Coronary artery (tissue), 2 donors: ENCODE data around the gene ALKBH7.

Experiments used
- DNase-seq: peaks from one replicate; pipeline ENCODE4 v3.0.0-alpha.2; 2017; ENCODE audit warnings: low spot score
- H3K27ac ChIP-seq, 2 donors: fragments of 200-600 bp; sonication (generic); one replicate each; pipeline ENCODE4 v1.5.1; 2016 to 2019
- H3K4me3 ChIP-seq: fragments of 200-600 bp; sonication (generic); 2 replicates; pipeline ENCODE4 v1.5.1; 2016; ENCODE audit warnings: mild to moderate bottlenecking, moderate library complexity
- CTCF ChIP-seq: fragments of 200-600 bp; sonication (generic); IDR thresholded peaks from one replicate; pipeline ENCODE4 v1.5.1; 2019; ENCODE audit warnings: antibody characterized with exemption

The ALKBH7 gene

GRCh38 chr19:6378041-6378440 is 5.4 kb downstream of the ALKBH7 start:
- Histone ChIP-seq H3K4me3 (no peak overlapping the region), H3K27ac (peak overlapping the region in 1 of 2 donors; percentile 53)
- no peak for TF ChIP-seq CTCF
- DNase-seq, result no peak

- TF ChIP-seq CTCF, result no peak
- Histone ChIP-seq H3K4me3 (no peak overlapping the region), H3K27ac (peak overlapping the region in 1 of 2 donors; percentile 53)
- DNase-seq, result no peak
Measured at GRCh38 chr19:6378486-6378885, 5.9 kb downstream of the ALKBH7 start.

GRCh38 chr19:6379744-6380143 is 7.2 kb downstream of the ALKBH7 start:
- TF ChIP-seq CTCF, result no peak
- DNase-seq, result no peak
- Histone ChIP-seq H3K27ac (no peak overlapping the region), H3K4me3 (no peak overlapping the region)

GRCh38 chr19:6381030-6381750 is 8.6 kb downstream of the ALKBH7 start:
- H3K27ac ChIP-seq, result no peak overlapping the region
- no peak for DNase-seq
- no peak for TF ChIP-seq CTCF
- H3K4me3 ChIP-seq, result no peak overlapping the region

GRCh38 chr19:6383188-6383587 is 10.6 kb downstream of the ALKBH7 start:
- DNase-seq, result no peak
- Histone ChIP-seq H3K4me3 (no peak overlapping the region), H3K27ac (no peak overlapping the region)
- TF ChIP-seq CTCF, result no peak

- DNase-seq, result no peak
- no peak for TF ChIP-seq CTCF
- Histone ChIP-seq H3K4me3 (no peak overlapping the region), H3K27ac (no peak overlapping the region)
Measured at GRCh38 chr19:6384381-6384780, 11.8 kb downstream of the ALKBH7 start.

GRCh38 chr19:6387372-6387771 is 14.8 kb downstream of the ALKBH7 start:
- no peak for TF ChIP-seq CTCF
- DNase-seq, result no peak
- H3K4me3 ChIP-seq, result no peak overlapping the region

More at GRCh38 chr19:6387372-6387771, 14.8 kb downstream of the ALKBH7 start:
- H3K27ac ChIP-seq, result no peak overlapping the region
